GM18858 (cell line): ENCODE measurements around the gene GFI1B.

Experiments
- ATAC-seq: cut with Tn5 transposase; IDR thresholded peaks from one replicate; pipeline ENCODE4 v1.9.1; 2021; ENCODE audit not compliant: unreplicated experiment

The GFI1B gene

DNA sequence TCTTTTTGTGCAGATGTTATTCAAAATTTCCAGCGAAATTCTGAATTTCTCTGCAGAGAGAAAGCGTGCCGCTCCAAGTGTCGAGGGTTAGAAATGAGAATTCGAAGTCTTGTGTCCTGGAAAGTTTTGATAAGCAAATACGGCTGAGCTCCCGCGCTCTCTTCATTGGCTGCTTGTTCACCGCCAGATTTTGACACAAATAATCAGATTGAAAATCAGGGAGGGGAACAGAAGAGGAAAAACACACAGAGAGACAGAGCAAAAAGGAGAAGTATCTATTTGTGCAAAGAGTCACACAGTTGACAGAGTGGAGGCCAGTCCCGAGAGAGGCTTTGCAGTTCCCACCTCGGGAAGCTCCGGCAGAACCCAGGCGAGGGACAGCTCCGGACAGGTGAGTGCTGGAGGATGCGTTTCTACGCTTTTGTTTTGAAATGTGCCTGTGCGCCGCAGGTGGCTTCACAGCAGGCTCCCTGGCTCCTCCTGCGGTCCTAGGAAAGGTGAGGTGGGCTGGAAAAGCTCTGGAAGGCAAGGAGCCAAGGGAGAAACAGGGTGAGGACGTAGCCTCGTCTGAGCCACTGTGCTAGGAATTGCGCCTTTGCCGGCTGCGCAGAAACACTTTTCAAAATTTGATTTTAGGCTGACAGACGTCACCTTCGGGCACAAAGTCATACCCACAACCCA, at the start of gene GFI1B:
GFI1B (plus strand) TSS at position 244 of the 681 bp plus-strand sequence. CDS start 7,985 bp downstream, outside the sequence.
- no peak for ATAC-seq

DNA sequence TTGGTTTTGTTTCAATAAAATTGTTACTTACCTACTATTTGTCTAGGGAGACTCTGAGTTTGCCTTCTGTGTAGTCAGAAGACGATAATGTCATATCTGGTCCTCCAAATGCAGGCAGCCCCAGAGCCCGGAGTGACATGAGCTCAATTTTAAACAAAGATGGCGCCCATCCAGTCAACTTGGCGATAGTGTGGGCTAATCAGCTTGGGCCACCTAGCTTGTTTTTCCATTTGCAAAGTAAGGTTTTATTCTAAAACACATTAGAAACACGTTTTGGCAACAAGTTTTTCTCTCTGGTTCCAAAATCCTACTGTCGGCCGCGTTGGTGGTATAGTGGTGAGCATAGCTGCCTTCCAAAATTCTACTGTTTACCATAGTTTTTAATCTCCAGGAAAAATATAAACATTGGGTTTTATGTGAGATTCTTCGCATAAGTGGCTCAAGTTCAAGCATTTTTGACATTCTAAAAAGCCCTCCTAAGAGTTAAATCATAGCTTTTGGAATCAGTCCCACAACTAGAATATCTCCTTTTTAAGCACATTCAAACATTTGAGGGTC, 47.2 kb upstream of the GFI1B start:
- ATAC-seq, result no peak

DNA sequence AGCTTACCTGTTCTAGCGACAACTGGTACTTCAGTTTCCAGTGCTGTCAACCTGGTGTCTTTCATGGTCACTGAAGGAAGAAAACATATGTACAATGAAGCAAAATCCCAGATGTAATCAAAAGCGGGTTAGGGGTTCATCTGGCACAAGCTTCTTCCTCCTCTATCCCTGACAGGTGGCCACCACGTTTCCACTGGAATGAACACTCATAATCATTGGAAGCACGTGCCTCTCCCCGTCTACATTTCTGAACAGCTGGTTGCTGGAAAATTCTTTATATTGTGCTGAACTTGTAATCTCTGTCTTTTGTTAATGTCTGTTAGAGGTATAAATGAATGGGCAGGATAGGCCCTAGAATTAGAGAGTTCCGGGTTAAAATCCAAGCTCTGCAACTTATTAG, 43.5 kb upstream of the GFI1B start:
- ATAC-seq, result no peak

DNA sequence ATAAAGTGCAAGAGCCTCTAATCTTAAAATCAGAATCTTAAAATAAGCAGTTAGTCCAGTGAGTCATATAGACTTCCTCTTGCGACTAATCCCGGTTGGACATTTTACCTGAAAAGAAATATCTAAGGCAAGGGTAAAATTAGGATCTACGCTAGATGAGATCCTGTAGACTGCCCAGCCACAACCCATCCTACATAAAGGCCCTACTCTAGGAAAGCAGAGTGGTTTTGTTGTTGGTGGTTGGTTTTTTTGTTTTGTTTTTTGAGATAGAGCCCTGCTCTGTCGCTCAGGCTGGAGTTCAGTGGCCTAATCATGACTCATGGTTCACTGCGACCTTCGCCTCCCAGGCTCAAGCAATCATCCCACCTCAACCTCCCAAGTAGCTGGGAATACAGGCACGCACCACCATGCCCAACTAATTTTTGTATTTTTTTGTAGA, 41.0 kb upstream of the GFI1B start:
- ATAC-seq, result no peak

DNA sequence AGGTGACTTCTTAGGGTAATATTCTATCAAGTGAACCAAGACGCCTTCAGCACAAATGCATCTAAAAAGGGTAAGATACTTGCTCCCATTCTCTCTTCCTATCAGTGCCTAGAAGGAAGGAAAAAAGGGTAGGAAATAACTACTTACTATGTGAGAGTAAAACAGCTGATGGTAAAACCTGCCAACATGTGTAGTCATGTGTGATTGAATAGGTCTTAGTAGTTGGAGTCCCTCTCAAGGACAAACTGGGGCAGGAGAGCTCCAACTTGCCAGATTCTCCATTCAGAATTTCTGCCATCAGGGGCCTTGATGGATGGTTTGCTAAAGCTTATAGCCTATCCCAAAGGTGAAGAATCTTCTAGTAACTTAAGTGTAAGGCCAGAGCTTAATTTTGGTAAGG, 39.3 kb upstream of the GFI1B start:
- ATAC-seq, result no peak

- ATAC-seq, result no peak
Observed at GRCh38 chr9:132942541-132943182, 35.8 kb upstream of the GFI1B start.

GRCh38 chr9:132943651-132944293, 34.7 kb upstream of the GFI1B start:
- ATAC-seq, result no peak

- ATAC-seq, result no peak
Observed at GRCh38 chr9:132944294-132945185, 34.0 kb upstream of the GFI1B start, which contains the start of gene TSC1. TSS of gene TSC1 (minus strand) at chr9:132944616. CDS start at chr9:132928872, 15,744 bp downstream.

DNA sequence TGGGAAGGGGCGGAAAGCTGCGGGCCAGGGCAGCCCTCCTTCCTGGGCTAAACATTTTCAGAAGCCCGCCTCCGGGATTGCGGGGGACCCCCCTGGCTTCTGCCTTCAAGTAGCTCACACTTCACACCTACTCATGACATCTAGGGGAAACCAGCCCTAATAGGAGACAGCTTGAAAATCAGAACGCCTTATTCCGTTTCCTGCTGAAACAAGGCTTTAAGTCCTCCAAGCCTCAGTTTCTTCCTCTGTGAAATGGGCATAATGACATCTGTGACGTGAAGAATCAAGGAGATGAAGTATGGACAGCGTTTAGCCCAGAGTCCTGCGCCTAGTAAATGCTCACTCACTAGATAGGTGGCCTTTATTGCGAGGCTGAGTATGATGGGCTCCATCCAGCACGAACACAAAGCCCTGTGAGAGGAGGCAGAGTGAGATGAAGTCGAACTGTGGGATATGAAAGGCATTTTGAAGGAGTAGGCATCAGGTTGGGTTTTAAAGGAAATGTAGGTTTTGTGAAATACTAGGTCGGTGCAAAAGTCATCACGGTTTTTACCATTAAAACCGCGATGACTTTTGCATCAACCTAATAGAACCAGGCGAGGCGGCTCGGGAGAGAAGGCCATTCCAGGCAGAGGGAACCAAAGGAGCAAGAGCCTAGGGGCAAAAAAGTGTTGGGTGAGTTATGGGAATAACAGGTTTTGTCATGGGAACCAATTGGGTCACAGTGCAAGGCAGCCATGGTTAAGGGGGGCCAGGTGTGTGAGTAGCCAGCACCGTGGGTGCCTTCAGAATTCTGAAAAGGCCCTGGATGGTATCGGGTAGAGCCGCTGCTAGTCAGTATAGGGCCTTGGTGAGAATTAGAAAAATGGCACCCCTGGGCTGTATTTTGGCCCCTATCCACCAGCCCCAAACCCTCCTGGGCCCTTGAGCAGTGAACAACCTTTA, 33.0 kb upstream of the GFI1B start:
- no peak for ATAC-seq

DNA sequence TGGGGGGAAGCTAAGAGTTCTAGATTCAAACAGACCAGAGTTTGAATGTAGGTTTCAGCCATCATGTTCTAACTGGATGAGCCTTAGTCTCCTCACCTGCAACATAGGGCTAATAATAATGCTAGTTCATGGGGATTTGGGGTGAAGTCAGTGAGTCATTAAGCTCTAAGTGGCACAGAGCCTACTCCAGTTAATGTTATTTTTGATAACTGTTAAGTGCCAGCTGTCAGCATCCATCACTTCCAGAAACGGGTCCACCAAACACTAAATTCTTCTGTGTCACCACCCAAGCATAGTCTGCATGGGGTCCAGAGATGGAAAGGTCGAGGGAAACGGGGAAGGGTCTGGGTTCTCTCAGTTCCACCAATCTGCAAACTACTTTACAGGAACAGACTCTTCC, 32.3 kb upstream of the GFI1B start:
- ATAC-seq, result no peak

- no peak for ATAC-seq
Observed at GRCh38 chr9:132946631-132947295, 31.7 kb upstream of the GFI1B start.

DNA sequence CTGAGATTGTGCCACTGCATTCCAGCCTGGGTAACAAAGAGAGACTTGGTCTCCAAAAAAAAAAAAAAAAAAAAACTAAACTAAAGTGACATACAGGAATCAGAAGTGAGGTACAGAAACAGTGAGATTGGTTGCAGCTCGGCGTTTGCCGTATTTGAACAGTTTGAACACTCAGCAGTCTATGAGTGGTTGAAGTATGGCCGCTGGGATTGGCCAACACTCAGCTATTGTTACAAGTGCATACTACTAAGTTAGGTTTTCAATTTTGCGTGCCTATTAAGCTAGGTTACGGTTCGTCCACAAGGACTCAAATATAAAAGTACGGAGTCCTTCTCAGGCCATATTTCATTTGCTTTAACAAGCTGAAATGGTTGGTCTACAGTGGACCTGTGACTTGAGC, 30.7 kb upstream of the GFI1B start:
- no peak for ATAC-seq

- ATAC-seq, result no peak
Observed at GRCh38 chr9:132948482-132949050, 29.9 kb upstream of the GFI1B start.

DNA sequence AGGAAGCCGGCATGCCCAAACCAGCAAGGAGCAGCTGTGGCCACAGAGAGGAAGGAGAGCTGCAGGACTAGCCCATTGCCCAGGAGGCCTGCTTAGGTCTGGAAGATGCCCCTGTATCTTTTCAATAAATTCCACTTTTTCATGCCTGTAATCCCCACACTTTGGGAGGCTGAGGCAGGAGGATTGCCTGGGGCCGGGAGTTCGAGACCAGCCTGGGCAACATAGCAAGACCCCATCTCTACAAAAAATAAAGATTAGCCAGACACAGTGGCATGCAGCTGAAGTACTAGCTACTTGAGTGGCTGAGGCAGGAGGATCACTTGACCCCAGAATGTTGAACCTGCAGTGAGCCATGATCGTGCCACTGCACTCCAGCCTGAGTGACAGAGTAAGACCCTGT, 28.8 kb upstream of the GFI1B start:
- no peak for ATAC-seq

- ATAC-seq, result no peak
Observed at GRCh38 chr9:132955123-132955522, 23.4 kb upstream of the GFI1B start.

- ATAC-seq, result no peak
Observed at GRCh38 chr9:132955768-132956167, 22.7 kb upstream of the GFI1B start.

- no peak for ATAC-seq
Observed at GRCh38 chr9:132957805-132958204, 20.7 kb upstream of the GFI1B start.

GRCh38 chr9:132961002-132961401, 17.5 kb upstream of the GFI1B start:
- ATAC-seq, result no peak

- no peak for ATAC-seq
Observed at GRCh38 chr9:132965478-132965877, 13.0 kb upstream of the GFI1B start.
